SK-N-DZ (cell line): ENCODE measurements around the gene CDK14.
A peak's percentile ranks its signal among the peaks of the same experiment; 100 is the strongest.
"Not testable (repeated sequence)": the region's sequence is repeated elsewhere in the genome, so short reads cannot be mapped to it uniquely, and the experiment has no call there.

Experiments used
- DNase-seq: peaks from one replicate; pipeline ENCODE4 v3.0.0-alpha.2; 2015; ENCODE audit warnings: low spot score

Gene CDK14

GRCh38 chr7:91140982-91141381 lies 544.9 kb downstream of the CDK14 start:
- DNase-seq: no peak

- no peak for DNase-seq
Measured at GRCh38 chr7:91142743-91143142, 546.6 kb downstream of the CDK14 start.

- peak; percentile 15 for DNase-seq
Measured at GRCh38 chr7:91149341-91150246, 553.5 kb downstream of the CDK14 start.

GRCh38 chr7:91151916-91152315 lies 555.8 kb downstream of the CDK14 start:
- no peak for DNase-seq

- no peak for DNase-seq
Measured at GRCh38 chr7:91156316-91157185, 560.4 kb downstream of the CDK14 start.

- no peak for DNase-seq
Measured at GRCh38 chr7:91157579-91158320, 561.6 kb downstream of the CDK14 start.

- DNase-seq: no peak
Measured at GRCh38 chr7:91162436-91162835, 566.3 kb downstream of the CDK14 start.

- no peak for DNase-seq
Measured at GRCh38 chr7:91164506-91164905, 568.4 kb downstream of the CDK14 start.

GRCh38 chr7:91165006-91165845 lies 569.1 kb downstream of the CDK14 start:
- DNase-seq: no peak

GRCh38 chr7:91165846-91166230 lies 569.7 kb downstream of the CDK14 start:
- no peak for DNase-seq

- DNase-seq: peak; percentile 4
Measured at GRCh38 chr7:91168871-91169829, 573.0 kb downstream of the CDK14 start.

GRCh38 chr7:91169830-91170191 lies 573.7 kb downstream of the CDK14 start:
- peak; percentile 7 for DNase-seq

GRCh38 chr7:91173265-91173664 lies 577.1 kb downstream of the CDK14 start:
- DNase-seq: not testable (repeated sequence)

GRCh38 chr7:91180746-91181145 lies 584.6 kb downstream of the CDK14 start:
- DNase-seq: no peak

GRCh38 chr7:91181949-91182348 lies 585.8 kb downstream of the CDK14 start:
- DNase-seq: no peak

GRCh38 chr7:91182819-91183764 lies 587.0 kb downstream of the CDK14 start:
- DNase-seq: no peak

GRCh38 chr7:91185771-91186170 lies 589.6 kb downstream of the CDK14 start:
- DNase-seq: no peak

- no peak for DNase-seq
Measured at GRCh38 chr7:91187061-91187460, 590.9 kb downstream of the CDK14 start.

GRCh38 chr7:91191771-91192170 lies 595.6 kb downstream of the CDK14 start:
- DNase-seq: no peak
